Activated naive CD4-positive, alpha-beta T cell treated with anti-CD3 and anti-CD28 coated beads, Interleukin-2, amount 10 ng/mL, durations not matched to agents 7 days and 5 days (primary cell): Measurements from ENCODE around the gene BAG3.

Experiments used
- CTCF ChIA-PET: fragments of 350-600 bp; sonication (Branson Sonifier 250); formaldehyde crosslinking; loops from one replicate; lab custom pipeline; 2021; ENCODE audit warnings: antibody characterized with exemption; lab: Charles Lee
- DNase-seq: peaks from one replicate; pipeline ENCODE4 v3.0.0-alpha.2; 2020
- H3K27ac Mint-ChIP-seq: one replicate; pipeline ENCODE4 v1.8.0; 2021; ENCODE audit warnings: mild to moderate bottlenecking, moderate library complexity, mixed read lengths
- H3K27me3 Mint-ChIP-seq: one replicate; pipeline ENCODE4 v1.8.0; 2021; ENCODE audit warnings: mild to moderate bottlenecking, mixed read lengths
- H3K36me3 Mint-ChIP-seq: one replicate; pipeline ENCODE4 v1.8.0; 2021; ENCODE audit warnings: mixed read lengths
- H3K4me1 Mint-ChIP-seq: one replicate; pipeline ENCODE4 v1.8.0; 2021; ENCODE audit warnings: mixed read lengths
- H3K4me3 Mint-ChIP-seq: one replicate; pipeline ENCODE4 v1.8.0; 2021; ENCODE audit warnings: mild to moderate bottlenecking, moderate library complexity, mixed read lengths
- H3K9me3 Mint-ChIP-seq: one replicate; pipeline ENCODE4 v1.8.0; 2021; ENCODE audit warnings: mixed read lengths

The BAG3 gene

DNA sequence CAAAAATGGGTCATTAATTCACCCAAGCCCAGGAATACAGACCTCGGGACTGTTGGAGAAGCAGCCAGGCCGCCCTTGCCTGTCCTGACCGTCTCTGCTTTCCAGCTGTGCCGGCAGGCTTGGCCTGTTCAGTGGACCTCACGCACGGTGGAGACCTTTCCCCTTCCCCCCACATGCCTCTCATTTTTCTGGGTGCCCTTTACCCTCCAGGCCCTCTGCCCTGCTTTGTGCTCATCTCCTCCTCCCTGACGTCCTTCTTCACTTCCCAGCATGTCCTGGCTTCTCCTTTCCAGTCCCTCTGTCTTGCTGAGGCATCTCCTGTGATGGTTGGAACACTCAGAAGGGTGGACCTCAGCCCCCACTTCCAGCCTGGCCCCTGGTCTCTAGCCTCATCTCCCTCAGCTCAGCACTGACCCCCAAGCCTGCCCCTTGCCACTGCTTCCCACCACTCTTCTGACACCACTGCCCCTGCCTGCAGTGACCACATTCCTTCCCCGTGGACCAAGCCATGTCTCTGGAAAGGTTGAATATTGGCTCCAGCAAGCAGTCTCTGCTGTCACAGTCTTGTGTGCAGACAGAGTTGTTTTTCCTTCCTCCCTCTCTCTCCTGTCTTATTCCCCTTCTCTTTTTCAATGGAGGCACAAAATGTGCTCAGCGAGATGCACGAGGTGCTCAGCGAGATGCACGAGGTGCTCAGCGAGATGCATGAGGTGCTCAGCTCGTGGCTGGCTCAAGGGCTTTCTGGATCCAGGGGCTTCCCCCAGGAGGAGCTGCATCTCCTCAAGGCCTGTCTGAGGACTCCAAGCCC is 14.9 kb downstream of the BAG3 start:
- Mint-ChIP-seq H3K27me3 (no peaks in the 10 kb centered on the region), H3K27ac (peak overlapping the region; percentile 69), H3K36me3 (peaks cover 20% of the 10 kb centered on the region), H3K4me1 (peaks cover 42% of the 10 kb centered on the region), H3K4me3 (no peak overlapping the region), H3K9me3 (no peaks in the 10 kb centered on the region)
- CTCF ChIA-PET: no interaction called here
- DNase-seq: no peak

DNA sequence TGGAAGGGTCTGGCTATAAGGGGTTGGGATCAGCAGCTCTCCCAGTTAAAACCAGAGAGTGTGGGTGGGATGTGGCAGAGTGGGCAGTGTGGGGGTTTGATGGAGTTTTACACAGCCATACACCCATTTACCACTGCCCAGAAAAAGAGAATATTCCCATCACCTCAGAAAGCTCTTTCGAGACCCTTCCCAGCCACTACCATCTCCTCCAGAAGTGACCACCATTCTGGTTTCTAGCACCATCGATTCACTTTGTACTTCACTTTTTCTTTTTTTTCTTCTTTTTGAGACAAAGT is 15.5 kb downstream of the BAG3 start:
- no peak overlapping the region for H3K27ac Mint-ChIP-seq
- peaks cover 18% of the 10 kb centered on the region for H3K36me3 Mint-ChIP-seq
- CTCF ChIA-PET: no interaction called here
- no peaks in the 10 kb centered on the region for H3K9me3 Mint-ChIP-seq
- no peaks in the 10 kb centered on the region for H3K27me3 Mint-ChIP-seq
- H3K4me3 Mint-ChIP-seq: no peak overlapping the region
- H3K4me1 Mint-ChIP-seq: peaks cover 40% of the 10 kb centered on the region
- no peak for DNase-seq

DNA sequence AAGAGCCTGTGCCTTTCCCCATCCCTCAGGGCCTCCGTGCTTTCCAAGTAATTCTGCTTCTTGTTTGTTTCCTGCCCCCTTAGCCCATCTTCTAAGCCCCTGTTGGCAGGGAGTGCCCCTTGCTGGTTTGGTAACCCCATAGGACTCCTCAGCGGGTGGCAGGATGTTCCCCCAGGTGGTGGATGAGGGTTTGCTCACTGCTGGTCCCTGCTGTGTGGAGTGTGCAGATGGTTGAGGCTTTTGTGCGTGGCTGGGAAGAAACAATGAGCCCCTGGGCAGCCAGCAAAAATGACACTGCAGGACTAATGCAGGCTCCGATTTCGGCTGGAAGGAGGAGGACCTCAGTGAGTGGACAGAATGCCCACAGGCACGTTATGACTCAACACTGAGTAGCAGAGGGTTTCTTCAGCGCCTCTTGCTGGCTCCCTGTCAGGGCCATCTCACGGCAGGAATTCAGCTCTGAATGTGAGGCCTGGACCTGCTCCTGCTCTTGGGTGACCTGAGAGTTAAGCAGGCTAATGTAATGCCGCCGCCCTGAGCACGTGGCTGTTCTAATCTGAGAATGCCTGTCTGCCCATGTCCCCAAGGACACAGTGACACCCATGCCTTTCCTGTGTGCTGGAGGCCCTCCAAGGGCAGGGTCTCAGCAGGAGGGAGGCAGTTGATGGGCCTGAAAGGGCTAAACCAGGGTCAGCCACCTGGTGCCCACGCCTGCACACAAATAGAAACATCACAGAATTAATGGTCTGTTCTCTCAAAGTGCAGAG is 16.6 kb downstream of the BAG3 start:
- Mint-ChIP-seq H3K9me3 (no peaks in the 10 kb centered on the region), H3K36me3 (peaks cover 19% of the 10 kb centered on the region), H3K4me3 (no peak overlapping the region), H3K4me1 (peaks cover 32% of the 10 kb centered on the region), H3K27me3 (no peaks in the 10 kb centered on the region), H3K27ac (peak overlapping the region; percentile 42)
- CTCF ChIA-PET: interaction anchor here (1.8 kb wide), 1 partner anchor 10 kb away, joined by 4 read pairs; no protein-coding TSS in a partner anchor
- no peak for DNase-seq

DNA sequence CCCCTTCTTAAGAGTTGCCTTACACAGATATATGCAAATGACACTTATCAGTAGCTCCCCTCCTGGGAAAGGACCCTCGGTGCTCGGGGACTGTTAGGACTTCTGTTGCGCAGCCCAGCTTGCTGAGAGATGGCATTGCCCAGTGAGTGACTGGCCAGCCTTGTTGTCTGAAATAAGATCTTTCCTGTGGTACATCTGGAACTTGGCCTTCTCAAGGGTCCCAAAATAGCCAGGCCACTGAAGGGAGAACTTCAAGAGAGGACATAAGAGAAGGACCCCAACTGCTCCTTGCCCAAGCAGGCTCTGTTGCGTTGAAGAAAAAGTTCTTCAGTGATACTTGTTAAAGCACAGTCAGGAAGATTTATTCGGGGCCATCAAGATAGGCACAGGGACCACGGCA is 17.3 kb downstream of the BAG3 start:
- no peaks in the 10 kb centered on the region for H3K9me3 Mint-ChIP-seq
- H3K36me3 Mint-ChIP-seq: peaks cover 24% of the 10 kb centered on the region
- H3K4me1 Mint-ChIP-seq: peaks cover 24% of the 10 kb centered on the region
- CTCF ChIA-PET: interaction anchor here (1.8 kb wide), 1 partner anchor 11 kb away, joined by 4 read pairs; no protein-coding TSS in a partner anchor
- no peak overlapping the region for H3K4me3 Mint-ChIP-seq
- no peak for DNase-seq
- no peaks in the 10 kb centered on the region for H3K27me3 Mint-ChIP-seq
- no peak overlapping the region for H3K27ac Mint-ChIP-seq

DNA sequence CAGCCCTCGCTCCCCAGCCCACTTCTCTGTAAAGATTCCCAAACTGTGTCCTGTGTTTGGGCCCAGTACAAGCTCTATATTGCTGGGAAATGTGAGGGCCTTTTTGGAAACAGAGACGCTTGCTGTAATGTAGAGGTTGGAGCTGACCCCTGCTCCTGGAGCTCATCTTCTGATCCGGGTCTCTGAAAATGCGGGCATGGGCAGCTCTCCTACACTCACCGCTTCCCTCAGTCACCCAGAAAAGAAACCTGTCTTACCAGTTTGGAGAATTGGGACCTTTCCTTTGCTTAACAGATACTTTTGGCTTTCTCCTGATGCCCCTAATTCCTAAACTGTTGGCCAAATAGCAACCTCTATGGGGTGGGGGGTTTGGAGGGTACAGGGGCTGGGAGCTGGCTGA is 18.2 kb downstream of the BAG3 start:
- CTCF ChIA-PET: interaction anchor here (0.7 kb wide), 1 partner anchor 190 kb away, joined by 3 read pairs; no protein-coding TSS in a partner anchor
- peaks cover 31% of the 10 kb centered on the region for H3K36me3 Mint-ChIP-seq
- H3K9me3 Mint-ChIP-seq: no peaks in the 10 kb centered on the region

DNA sequence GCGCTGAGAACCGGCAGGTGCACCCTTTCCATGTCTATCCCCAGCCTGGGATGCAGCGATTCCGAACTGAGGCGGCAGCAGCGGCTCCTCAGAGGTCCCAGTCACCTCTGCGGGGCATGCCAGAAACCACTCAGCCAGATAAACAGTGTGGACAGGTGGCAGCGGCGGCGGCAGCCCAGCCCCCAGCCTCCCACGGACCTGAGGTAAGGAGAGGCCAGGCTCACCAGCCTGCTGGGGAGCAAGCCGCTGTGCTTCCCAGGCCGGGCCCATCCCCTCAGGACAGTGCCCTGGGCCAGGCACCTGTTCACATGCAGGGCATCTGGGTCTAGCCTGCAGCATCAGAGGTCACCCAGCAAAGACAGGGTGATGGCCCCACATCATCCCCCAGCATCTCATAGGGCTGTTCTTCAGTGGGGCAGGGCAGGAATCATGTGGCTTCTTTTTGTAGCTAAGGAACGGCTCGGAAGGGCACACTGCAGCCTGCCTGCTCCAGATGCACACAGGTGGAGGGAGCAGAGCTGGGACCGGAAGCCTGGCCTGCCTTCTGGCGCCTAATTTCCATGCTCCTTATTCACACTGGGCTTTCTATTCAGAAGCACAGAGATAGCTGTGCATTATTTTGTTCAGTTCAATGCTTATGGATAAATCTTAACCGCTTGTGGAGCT is 18.9 kb downstream of the BAG3 start:
- H3K9me3 Mint-ChIP-seq: no peaks in the 10 kb centered on the region
- no peak for DNase-seq
- H3K4me1 Mint-ChIP-seq: peaks cover 12% of the 10 kb centered on the region
- no peaks in the 10 kb centered on the region for H3K27me3 Mint-ChIP-seq
- H3K36me3 Mint-ChIP-seq: peaks cover 31% of the 10 kb centered on the region
- H3K27ac Mint-ChIP-seq: no peak overlapping the region
- CTCF ChIA-PET: no interaction called here
- no peak overlapping the region for H3K4me3 Mint-ChIP-seq

More for the DNA sequence above, 18.2 kb downstream of the BAG3 start:
- Mint-ChIP-seq H3K27me3 (no peaks in the 10 kb centered on the region), H3K4me3 (no peak overlapping the region), H3K27ac (no peak overlapping the region), H3K4me1 (peaks cover 17% of the 10 kb centered on the region)
- DNase-seq: no peak

DNA sequence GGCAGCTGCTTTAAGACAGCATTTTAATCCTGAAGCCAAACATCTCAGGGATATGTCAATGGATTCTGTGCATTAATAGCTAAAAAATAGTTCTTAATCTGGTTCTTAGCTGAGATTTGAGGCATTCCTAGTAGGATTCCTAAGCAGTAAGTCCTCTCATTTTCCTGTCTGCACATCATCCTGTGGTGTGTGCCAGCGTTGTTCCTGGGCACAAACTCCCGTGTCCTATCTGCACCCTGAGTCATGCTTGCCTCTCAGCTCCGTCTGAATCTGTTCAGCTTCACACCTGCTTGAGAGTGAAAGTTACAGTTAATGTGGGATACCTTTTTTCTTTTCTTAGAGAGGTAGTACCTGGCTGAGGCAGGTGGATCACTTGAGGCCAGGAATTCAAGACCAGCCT is 19.5 kb downstream of the BAG3 start:
- no peak for DNase-seq
- H3K27me3 Mint-ChIP-seq: no peaks in the 10 kb centered on the region
- CTCF ChIA-PET: no interaction called here
- H3K4me3 Mint-ChIP-seq: no peak overlapping the region
- peaks cover 12% of the 10 kb centered on the region for H3K4me1 Mint-ChIP-seq
- no peak overlapping the region for H3K27ac Mint-ChIP-seq
- peaks cover 31% of the 10 kb centered on the region for H3K36me3 Mint-ChIP-seq
- H3K9me3 Mint-ChIP-seq: no peaks in the 10 kb centered on the region

DNA sequence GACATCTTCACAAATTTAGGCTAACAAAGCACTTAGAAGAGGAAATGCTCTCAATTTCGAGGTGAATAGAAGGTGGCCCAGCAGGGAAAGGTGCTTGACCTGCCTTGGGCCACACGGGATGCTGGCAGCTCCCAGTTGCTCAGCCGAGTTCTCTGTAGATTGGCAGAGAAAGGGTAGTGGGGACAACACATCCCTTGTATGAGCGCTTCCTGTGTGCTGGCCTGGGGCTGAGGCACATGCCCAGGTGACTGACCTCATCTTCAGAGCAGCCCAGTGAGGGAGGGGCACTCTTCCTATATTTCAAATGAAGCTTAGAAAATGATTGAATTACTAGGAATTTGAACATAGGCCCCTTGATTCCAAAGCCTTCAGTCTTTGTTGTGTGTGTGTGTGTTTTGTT is 20.2 kb downstream of the BAG3 start:
- H3K36me3 Mint-ChIP-seq: peaks cover 28% of the 10 kb centered on the region
- no peak overlapping the region for H3K27ac Mint-ChIP-seq
- CTCF ChIA-PET: no interaction called here
- no peak for DNase-seq
- H3K9me3 Mint-ChIP-seq: no peaks in the 10 kb centered on the region
- H3K4me3 Mint-ChIP-seq: no peak overlapping the region
- H3K4me1 Mint-ChIP-seq: peaks cover 5% of the 10 kb centered on the region
- no peaks in the 10 kb centered on the region for H3K27me3 Mint-ChIP-seq

DNA sequence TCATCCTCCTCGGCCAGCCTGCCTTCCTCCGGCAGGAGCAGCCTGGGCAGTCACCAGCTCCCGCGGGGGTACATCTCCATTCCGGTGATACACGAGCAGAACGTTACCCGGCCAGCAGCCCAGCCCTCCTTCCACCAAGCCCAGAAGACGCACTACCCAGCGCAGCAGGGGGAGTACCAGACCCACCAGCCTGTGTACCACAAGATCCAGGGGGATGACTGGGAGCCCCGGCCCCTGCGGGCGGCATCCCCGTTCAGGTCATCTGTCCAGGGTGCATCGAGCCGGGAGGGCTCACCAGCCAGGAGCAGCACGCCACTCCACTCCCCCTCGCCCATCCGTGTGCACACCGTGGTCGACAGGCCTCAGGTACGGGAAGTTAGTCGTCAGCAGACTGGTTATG is 21.1 kb downstream of the BAG3 start:
- Mint-ChIP-seq H3K36me3 (peaks cover 37% of the 10 kb centered on the region), H3K4me3 (no peak overlapping the region), H3K27me3 (no peaks in the 10 kb centered on the region), H3K4me1 (peaks cover 5% of the 10 kb centered on the region), H3K9me3 (no peaks in the 10 kb centered on the region), H3K27ac (no peak overlapping the region)
- no peak for DNase-seq
- CTCF ChIA-PET: interaction anchor here (1.0 kb wide), 1 partner anchor 187 kb away, joined by 5 read pairs; no protein-coding TSS in a partner anchor

DNA sequence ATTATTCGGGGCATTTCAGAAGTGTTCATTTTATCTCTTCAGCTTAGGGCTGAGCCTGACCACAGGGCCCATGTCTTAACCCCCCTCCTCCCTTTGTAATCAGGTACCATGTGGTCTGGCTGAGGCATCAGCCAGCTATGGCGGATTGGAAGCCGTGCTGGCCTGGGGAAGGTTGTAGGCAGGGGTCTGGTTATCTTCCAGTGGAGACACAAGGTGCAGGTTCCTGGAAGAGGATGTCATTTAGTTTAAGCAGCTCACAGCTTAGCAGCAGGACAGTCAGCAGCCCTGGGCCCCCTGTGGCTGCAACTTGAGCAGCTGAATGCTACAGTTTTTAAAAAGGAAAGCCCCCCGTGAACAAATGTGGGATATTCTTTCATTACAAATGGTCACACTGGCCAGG is 22.1 kb downstream of the BAG3 start:
- Mint-ChIP-seq H3K4me3 (no peak overlapping the region), H3K27me3 (no peaks in the 10 kb centered on the region), H3K4me1 (no peaks in the 10 kb centered on the region), H3K9me3 (no peaks in the 10 kb centered on the region), H3K27ac (no peak overlapping the region), H3K36me3 (peaks cover 40% of the 10 kb centered on the region)
- no peak for DNase-seq
- CTCF ChIA-PET: interaction anchor here (1.0 kb wide), 1 partner anchor 186 kb away, joined by 5 read pairs; no protein-coding TSS in a partner anchor

DNA sequence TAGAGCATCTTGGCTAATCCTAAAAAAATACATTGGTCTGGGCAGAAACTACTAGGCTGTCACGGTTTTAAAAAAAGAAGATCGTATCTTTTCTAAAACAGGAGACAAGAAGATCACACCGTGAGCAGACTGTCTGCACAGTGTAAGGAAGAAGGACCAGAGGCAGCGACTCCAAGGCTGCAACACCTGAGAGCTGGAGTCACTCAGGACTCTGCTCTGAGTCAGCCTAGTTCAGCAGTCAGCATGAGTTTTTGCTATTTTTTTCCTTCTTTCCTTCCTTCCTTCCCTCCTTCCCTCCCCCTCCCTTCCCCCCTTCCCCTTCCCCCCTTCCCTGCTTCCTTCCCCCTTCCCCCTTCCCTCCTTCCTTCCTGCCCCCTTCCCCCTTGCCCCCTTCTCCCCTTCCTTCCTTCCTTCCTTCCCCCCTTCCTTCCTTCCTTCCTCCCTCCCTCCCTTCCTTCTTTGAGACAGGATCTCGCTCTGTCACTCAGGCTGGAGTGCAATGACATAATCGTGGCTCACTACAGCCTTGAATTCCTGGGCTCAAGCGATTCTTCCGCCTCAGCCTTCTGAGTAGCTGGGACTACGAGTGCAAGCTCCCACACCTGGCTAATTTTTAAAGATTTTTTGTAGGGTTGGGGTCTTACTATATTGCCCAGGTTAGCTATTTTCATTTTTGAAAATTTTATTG is 24.4 kb downstream of the BAG3 start:
- Mint-ChIP-seq H3K27ac (no peak overlapping the region), H3K4me3 (no peak overlapping the region), H3K36me3 (peaks cover 38% of the 10 kb centered on the region), H3K27me3 (no peaks in the 10 kb centered on the region), H3K4me1 (no peaks in the 10 kb centered on the region), H3K9me3 (no peaks in the 10 kb centered on the region)
- DNase-seq: no peak
- CTCF ChIA-PET: interaction anchor here (0.7 to 1.7 kb wide), 2 partner anchors 12 to 648 kb away, joined by 3 to 8 read pairs; no protein-coding TSS in a partner anchor

DNA sequence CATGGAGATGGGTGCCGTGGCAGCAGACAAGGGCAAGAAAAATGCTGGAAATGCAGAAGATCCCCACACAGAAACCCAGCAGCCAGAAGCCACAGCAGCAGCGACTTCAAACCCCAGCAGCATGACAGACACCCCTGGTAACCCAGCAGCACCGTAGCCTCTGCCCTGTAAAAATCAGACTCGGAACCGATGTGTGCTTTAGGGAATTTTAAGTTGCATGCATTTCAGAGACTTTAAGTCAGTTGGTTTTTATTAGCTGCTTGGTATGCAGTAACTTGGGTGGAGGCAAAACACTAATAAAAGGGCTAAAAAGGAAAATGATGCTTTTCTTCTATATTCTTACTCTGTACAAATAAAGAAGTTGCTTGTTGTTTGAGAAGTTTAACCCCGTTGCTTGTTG is 25.9 kb downstream of the BAG3 start:
- H3K27me3 Mint-ChIP-seq: peaks cover 12% of the 10 kb centered on the region
- DNase-seq: no peak
- no peak overlapping the region for H3K27ac Mint-ChIP-seq
- H3K4me3 Mint-ChIP-seq: no peak overlapping the region
- H3K36me3 Mint-ChIP-seq: peaks cover 34% of the 10 kb centered on the region
- CTCF ChIA-PET: interaction anchor here (1.6 kb wide), 1 partner anchor 10 kb away, joined by 4 read pairs; no protein-coding TSS in a partner anchor
- H3K4me1 Mint-ChIP-seq: peaks cover 2% of the 10 kb centered on the region
- H3K9me3 Mint-ChIP-seq: no peaks in the 10 kb centered on the region

DNA sequence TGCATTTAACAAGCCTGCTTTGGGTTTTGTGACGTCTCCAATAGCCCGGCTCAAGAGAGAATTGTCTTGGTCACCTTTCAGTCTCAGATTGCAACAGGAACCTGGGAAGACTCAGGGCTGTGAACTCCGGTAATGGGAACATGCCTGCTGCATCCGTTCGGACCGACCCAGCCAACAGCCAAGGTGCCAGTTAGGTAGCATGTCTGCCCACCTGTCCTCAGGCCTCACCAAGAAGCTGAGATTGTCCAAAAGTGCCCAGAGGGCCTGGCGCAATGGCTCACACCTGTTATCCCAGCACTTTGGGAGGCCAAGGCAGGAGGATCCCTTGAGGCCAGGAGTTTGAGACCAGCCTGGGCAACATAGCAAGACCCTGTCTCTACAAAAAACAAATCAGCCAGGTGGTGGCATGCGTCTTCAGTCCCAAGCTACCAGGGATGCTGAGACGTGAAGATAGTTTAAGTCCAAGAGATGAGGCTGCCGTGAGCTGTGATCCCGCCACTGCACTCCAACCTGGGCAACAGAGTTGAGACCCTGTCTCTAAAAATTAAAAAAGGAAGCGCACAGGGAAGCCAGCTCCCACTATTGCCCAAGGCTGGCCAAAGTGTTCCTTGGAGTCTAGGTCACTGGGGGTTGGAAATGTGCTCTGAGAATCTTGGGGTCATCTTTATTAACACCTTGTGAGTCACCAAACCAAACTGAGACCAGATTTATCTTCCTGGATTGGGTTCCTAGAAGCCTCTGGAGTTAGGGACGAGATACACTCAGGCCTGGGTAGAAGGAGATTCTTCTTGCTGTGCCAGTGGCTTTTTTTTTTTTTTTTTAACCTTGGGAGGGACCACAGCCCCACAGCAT is 26.9 kb downstream of the BAG3 start:
- no peak for DNase-seq
- Mint-ChIP-seq H3K4me1 (peaks cover 5% of the 10 kb centered on the region), H3K9me3 (no peaks in the 10 kb centered on the region), H3K27me3 (peaks cover 17% of the 10 kb centered on the region), H3K27ac (no peak overlapping the region), H3K36me3 (peaks cover 28% of the 10 kb centered on the region), H3K4me3 (no peak overlapping the region)
- CTCF ChIA-PET: no interaction called here
